GM18498 (cell line): Measurements from ENCODE around the gene HTD2.
"Not testable (repeated sequence)": the region's sequence is repeated elsewhere in the genome, so short reads cannot be mapped to it uniquely, and the experiment has no call there.

Source experiments
- ATAC-seq: cut with Tn5 transposase; IDR thresholded peaks from one replicate; pipeline ENCODE4 v1.9.1; 2021; ENCODE audit warnings: mild to moderate bottlenecking, moderate library complexity; ENCODE audit not compliant: unreplicated experiment

The HTD2 gene

GRCh38 chr3:58331593-58332152, 25.4 kb downstream of the HTD2 start:
- ATAC-seq = no peak

- ATAC-seq = peak; percentile 92
These were observed 26.4 kb downstream of the HTD2 start, which contains the start of gene PXK for GRCh38 chr3:58332575-58333188. TSS of gene PXK (plus strand) at chr3:58332892. CDS start at chr3:58332989, 97 bp downstream.

- peak; percentile 41 for ATAC-seq
These were observed 27.1 kb downstream of the HTD2 start for GRCh38 chr3:58333206-58334012.

- no peak for ATAC-seq
These were observed 27.6 kb downstream of the HTD2 start for GRCh38 chr3:58334013-58334321.

GRCh38 chr3:58334506-58334884, 28.2 kb downstream of the HTD2 start:
- no peak for ATAC-seq

- no peak for ATAC-seq
These were observed 29.3 kb downstream of the HTD2 start for GRCh38 chr3:58335652-58335947.

- ATAC-seq = no peak
These were observed 30.0 kb downstream of the HTD2 start for GRCh38 chr3:58336135-58336882.

GRCh38 chr3:58337190-58337589, 30.9 kb downstream of the HTD2 start:
- no peak for ATAC-seq

- not testable (repeated sequence) for ATAC-seq
These were observed 32.8 kb downstream of the HTD2 start for GRCh38 chr3:58339146-58339545.

- no peak for ATAC-seq
These were observed 34.4 kb downstream of the HTD2 start for GRCh38 chr3:58340594-58341244.

- ATAC-seq = no peak
These were observed 35.1 kb downstream of the HTD2 start for GRCh38 chr3:58341376-58341775.

GRCh38 chr3:58342676-58343075, 36.4 kb downstream of the HTD2 start:
- no peak for ATAC-seq

- ATAC-seq = no peak
These were observed 39.1 kb downstream of the HTD2 start for GRCh38 chr3:58345457-58345856.

GRCh38 chr3:58346368-58346767, 40.0 kb downstream of the HTD2 start:
- ATAC-seq = no peak

GRCh38 chr3:58347984-58348383, 41.7 kb downstream of the HTD2 start:
- no peak for ATAC-seq

GRCh38 chr3:58349792-58350626, 43.7 kb downstream of the HTD2 start:
- peak; percentile 83 for ATAC-seq

GRCh38 chr3:58350627-58351013, 44.3 kb downstream of the HTD2 start:
- ATAC-seq = no peak

- no peak for ATAC-seq
These were observed 45.6 kb downstream of the HTD2 start for GRCh38 chr3:58351920-58352319.

- ATAC-seq = no peak
These were observed 46.3 kb downstream of the HTD2 start for GRCh38 chr3:58352626-58353025.
